22Rv1 (cell line): ENCODE results near the gene ANO7.

ENCODE experiments used
- H3K27ac ChIP-seq: fragments of 450-650 bp; 2 replicates; pipeline ENCODE4 v1.5.1; 2017
- ZFX ChIP-seq: fragments of 450-650 bp; IDR thresholded peaks from 2 replicates; pipeline ENCODE4 v1.6.1; 2017; ENCODE audit warnings: antibody characterized with exemption, borderline replicate concordance
- TF ChIP-seq, protein P1 (sequence below): fragments of 450-650 bp; IDR thresholded peaks from 2 replicates; pipeline ENCODE4 v1.5.1; 2017; ENCODE audit warnings: mild to moderate bottlenecking

Gene ANO7

GRCh38 chr2:241255542-241256167, 67.2 kb downstream of the ANO7 start:
- TF ChIP-seq, protein P1, sequence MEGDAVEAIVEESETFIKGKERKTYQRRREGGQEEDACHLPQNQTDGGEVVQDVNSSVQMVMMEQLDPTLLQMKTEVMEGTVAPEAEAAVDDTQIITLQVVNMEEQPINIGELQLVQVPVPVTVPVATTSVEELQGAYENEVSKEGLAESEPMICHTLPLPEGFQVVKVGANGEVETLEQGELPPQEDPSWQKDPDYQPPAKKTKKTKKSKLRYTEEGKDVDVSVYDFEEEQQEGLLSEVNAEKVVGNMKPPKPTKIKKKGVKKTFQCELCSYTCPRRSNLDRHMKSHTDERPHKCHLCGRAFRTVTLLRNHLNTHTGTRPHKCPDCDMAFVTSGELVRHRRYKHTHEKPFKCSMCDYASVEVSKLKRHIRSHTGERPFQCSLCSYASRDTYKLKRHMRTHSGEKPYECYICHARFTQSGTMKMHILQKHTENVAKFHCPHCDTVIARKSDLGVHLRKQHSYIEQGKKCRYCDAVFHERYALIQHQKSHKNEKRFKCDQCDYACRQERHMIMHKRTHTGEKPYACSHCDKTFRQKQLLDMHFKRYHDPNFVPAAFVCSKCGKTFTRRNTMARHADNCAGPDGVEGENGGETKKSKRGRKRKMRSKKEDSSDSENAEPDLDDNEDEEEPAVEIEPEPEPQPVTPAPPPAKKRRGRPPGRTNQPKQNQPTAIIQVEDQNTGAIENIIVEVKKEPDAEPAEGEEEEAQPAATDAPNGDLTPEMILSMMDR = no peak
- no peak for TF ChIP-seq ZFX
- H3K27ac ChIP-seq = no peak overlapping the region

DNA sequence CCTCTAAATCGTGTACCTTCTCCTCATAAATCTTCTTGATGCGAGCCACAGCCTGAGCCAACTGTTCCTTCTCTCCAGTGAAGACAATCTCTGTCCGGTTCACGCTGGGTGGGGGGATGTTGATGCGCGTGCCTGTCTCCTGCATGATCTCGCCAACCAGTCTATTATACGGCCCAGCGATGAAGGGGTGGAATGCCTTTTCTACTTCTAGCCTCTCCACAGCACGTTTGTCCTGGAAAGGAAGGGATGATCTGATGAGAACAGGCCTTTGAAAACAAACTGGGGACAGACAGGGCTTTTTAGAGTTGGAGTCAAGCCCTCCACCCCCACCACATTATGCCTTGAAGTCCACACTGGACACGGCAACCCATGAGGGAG, 67.7 kb downstream of the ANO7 start:
- no peak overlapping the region for H3K27ac ChIP-seq
- TF ChIP-seq, protein P1 = no peak
- TF ChIP-seq ZFX = no peak

GRCh38 chr2:241257419-241258032, 69.0 kb downstream of the ANO7 start:
- TF ChIP-seq ZFX = no peak
- TF ChIP-seq, protein P1 = no peak
- H3K27ac ChIP-seq = no peak overlapping the region

DNA sequence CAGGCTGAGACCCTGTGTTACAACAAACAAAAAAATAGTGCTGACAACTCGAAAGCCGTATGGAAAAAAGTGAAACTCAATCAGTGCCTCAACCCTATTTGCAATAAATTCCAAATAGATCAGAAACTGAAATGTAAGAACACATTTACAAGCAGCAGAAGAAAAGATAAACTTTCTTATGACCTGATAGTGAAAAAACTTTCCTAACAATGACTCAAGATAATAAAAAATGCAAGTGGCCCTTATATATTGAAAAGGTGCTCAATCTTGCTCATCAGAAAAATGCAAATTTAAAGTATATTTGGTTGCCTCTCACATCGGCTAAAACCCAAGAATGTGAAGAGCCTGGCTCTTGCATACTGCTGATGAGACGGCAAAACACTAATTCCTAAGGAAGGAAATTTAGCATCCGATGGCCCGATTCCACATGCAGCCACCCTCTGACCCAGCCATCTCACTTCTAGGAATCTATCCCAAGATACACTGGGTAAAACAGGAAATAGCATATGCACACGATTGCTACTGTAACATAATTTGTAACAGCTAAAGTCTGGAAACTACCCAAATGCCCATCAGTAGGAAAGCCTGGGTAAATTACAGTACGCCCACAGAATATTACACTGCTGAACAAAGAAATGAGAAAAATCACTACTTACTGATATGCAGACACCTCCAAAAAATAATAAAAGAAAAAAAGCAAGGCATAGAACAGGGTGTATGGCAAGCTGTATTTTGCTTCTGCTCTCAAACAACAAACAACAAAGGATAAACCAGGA, 70.2 kb downstream of the ANO7 start:
- no peak overlapping the region for H3K27ac ChIP-seq
- no peak for TF ChIP-seq ZFX
- TF ChIP-seq, protein P1 = no peak

DNA sequence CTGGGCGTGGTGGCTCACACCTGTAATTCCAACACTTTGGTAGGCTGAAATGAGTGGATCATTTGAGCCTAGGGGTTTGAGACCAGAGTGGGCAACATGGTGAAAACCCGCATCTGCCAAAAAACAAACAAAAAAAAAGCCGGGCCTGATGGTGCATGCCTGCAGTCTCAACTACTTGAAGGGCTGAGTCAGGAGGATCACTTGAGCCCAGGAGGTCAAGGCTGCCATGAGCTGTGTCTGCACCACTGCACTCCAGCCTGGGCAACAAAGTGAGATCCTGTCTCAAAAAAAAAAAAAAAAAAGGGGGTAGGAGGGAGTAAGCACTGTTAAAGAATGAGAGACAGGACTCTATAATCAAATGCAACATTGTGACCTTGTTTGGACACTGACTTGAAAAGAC, 72.4 kb downstream of the ANO7 start:
- TF ChIP-seq, protein P1 = no peak
- TF ChIP-seq ZFX = no peak
- no peak overlapping the region for H3K27ac ChIP-seq

- H3K27ac ChIP-seq = no peak overlapping the region
- TF ChIP-seq ZFX = no peak
- TF ChIP-seq, protein P1 = no peak
Measured at GRCh38 chr2:241261628-241262027, 73.2 kb downstream of the ANO7 start.

- H3K27ac ChIP-seq = no peak overlapping the region
- TF ChIP-seq ZFX = no peak
- TF ChIP-seq, protein P1 = no peak
Measured at GRCh38 chr2:241263061-241263460, 74.6 kb downstream of the ANO7 start.
